Measurements from ENCODE around the gene REG3A. TPM values are rescaled to one million over a fixed set of nuclear protein-coding genes. Genes with fewer than 3 reads are reported as not detected.

REG3A gene
- total RNA-seq, 2 experiments from 2014 or later: not detected

GRCh38 chr2:79138385-79138784, 21.2 kb downstream of the REG3A start:
- no peak for TF ChIP-seq EZH2phosphoT487 (IDR thresholded peaks at IDR 0.05; ENCODE audit: borderline replicate concordance, low read depth, low read length)
- TF ChIP-seq CTCF (conservative IDR thresholded peaks at IDR 0.05; ENCODE audit: low read length): no peak
- Histone ChIP-seq H3K4me2 (ENCODE audit: low read length) (no peak overlapping the region), H3K79me2 (ENCODE audit: insufficient read depth, low read depth, low read length) (no peaks in the 10 kb centered on the region), H3K4me3 (ENCODE audit: low read depth, low read length, poor library complexity, severe bottlenecking) (no peak overlapping the region), H3K9me3 (ENCODE audit: low read length) (no peaks in the 10 kb centered on the region), H2AFZ (ENCODE audit: low read length) (no peak overlapping the region), H4K20me1 (ENCODE audit: insufficient read depth, low read length) (no peaks in the 10 kb centered on the region), H3K36me3 (ENCODE audit: insufficient read depth, low read length) (no peaks in the 10 kb centered on the region), H3K4me1 (ENCODE audit: insufficient read depth, low read length, poor library complexity, severe bottlenecking) (no peaks in the 10 kb centered on the region), H3K27ac (ENCODE audit: low read depth, low read length, poor library complexity, severe bottlenecking) (no peak overlapping the region), H3K9me2 (ENCODE audit: insufficient read depth, low read length) (no peaks in the 10 kb centered on the region)
- no peak for DNase-seq (ENCODE audit: low spot score)
- ChIA-PET CTCF (ENCODE audit: unreplicated experiment) (no interaction called here), POLR2A (no interaction called here)
- BruUV-seq (replicated peaks): no TSS peak
- intact Hi-C loops (cut with micrococcal nuclease; ENCODE audit: unreplicated experiment): no loop called here

- DNase-seq (ENCODE audit: low spot score): no peak
- CTCF ChIA-PET (ENCODE audit: unreplicated experiment): no interaction called here
- intact Hi-C loops (cut with micrococcal nuclease; ENCODE audit: unreplicated experiment): no loop called here
- H3K9me2 ChIP-seq (ENCODE audit: insufficient read depth, low read length): no peaks in the 10 kb centered on the region
- TF ChIP-seq CTCF (conservative IDR thresholded peaks at IDR 0.05; ENCODE audit: low read length): 0 out of 2 replicates have a peak, but pooled peaks have one; percentile 12
- no peak for TF ChIP-seq EZH2phosphoT487 (IDR thresholded peaks at IDR 0.05; ENCODE audit: borderline replicate concordance, low read depth, low read length)
- no peaks in the 10 kb centered on the region for H4K20me1 ChIP-seq (ENCODE audit: insufficient read depth, low read length)
- H3K4me1 ChIP-seq (ENCODE audit: insufficient read depth, low read length, poor library complexity, severe bottlenecking): no peaks in the 10 kb centered on the region
- H3K27ac ChIP-seq (ENCODE audit: low read depth, low read length, poor library complexity, severe bottlenecking): no peak overlapping the region
- H3K9me3 ChIP-seq (ENCODE audit: low read length): no peaks in the 10 kb centered on the region
- H3K4me3 ChIP-seq (ENCODE audit: low read depth, low read length, poor library complexity, severe bottlenecking): no peak overlapping the region
- BruUV-seq (replicated peaks): no TSS peak
- H3K79me2 ChIP-seq (ENCODE audit: insufficient read depth, low read depth, low read length): no peaks in the 10 kb centered on the region
- H3K4me2 ChIP-seq (ENCODE audit: low read length): no peak overlapping the region
- H3K36me3 ChIP-seq (ENCODE audit: insufficient read depth, low read length): no peaks in the 10 kb centered on the region
- H2AFZ ChIP-seq (ENCODE audit: low read length): no peak overlapping the region
- POLR2A ChIA-PET: interaction anchor here (0.8 kb wide), 1 partner anchor 18 kb away, joined by 3 read pairs; no protein-coding TSS in a partner anchor
Observed at GRCh38 chr2:79131687-79132086, 27.9 kb downstream of the REG3A start.

GRCh38 chr2:79129804-79130203, 29.7 kb downstream of the REG3A start:
- H3K9me2 ChIP-seq (ENCODE audit: insufficient read depth, low read length): no peaks in the 10 kb centered on the region
- H4K20me1 ChIP-seq (ENCODE audit: insufficient read depth, low read length): no peaks in the 10 kb centered on the region
- no peaks in the 10 kb centered on the region for H3K36me3 ChIP-seq (ENCODE audit: insufficient read depth, low read length)
- ChIA-PET CTCF (ENCODE audit: unreplicated experiment) (no interaction called here), POLR2A (no interaction called here)
- DNase-seq (ENCODE audit: low spot score): no peak
- no peaks in the 10 kb centered on the region for H3K4me1 ChIP-seq (ENCODE audit: insufficient read depth, low read length, poor library complexity, severe bottlenecking)
- H3K4me3 ChIP-seq (ENCODE audit: low read depth, low read length, poor library complexity, severe bottlenecking): no peak overlapping the region
- no peak overlapping the region for H3K4me2 ChIP-seq (ENCODE audit: low read length)
- BruUV-seq (replicated peaks): no TSS peak
- no peak for TF ChIP-seq EZH2phosphoT487 (IDR thresholded peaks at IDR 0.05; ENCODE audit: borderline replicate concordance, low read depth, low read length)
- TF ChIP-seq CTCF (conservative IDR thresholded peaks at IDR 0.05; ENCODE audit: low read length): no peak
- intact Hi-C loops (cut with micrococcal nuclease; ENCODE audit: unreplicated experiment): no loop called here
- no peaks in the 10 kb centered on the region for H3K9me3 ChIP-seq (ENCODE audit: low read length)
- no peak overlapping the region for H2AFZ ChIP-seq (ENCODE audit: low read length)
- no peak overlapping the region for H3K27ac ChIP-seq (ENCODE audit: low read depth, low read length, poor library complexity, severe bottlenecking)
- H3K79me2 ChIP-seq (ENCODE audit: insufficient read depth, low read depth, low read length): no peaks in the 10 kb centered on the region
